ENCODE data around the gene CTLA4. TPM values are rescaled to one million over a fixed set of nuclear protein-coding genes. Genes with fewer than 3 reads are reported as not detected.

The CTLA4 gene
- not detected in 3 replicates for polyA plus RNA-seq
- polyA plus RNA-seq (2011; ENCODE audit: low read depth) = not detected
- not detected in 2 replicates for polyA plus RNA-seq (2011; cell fraction: cytosol; rRNA removed)
- polyA plus RNA-seq (2011; cell fraction: nucleus; rRNA removed) = not detected in 2 replicates
- not detected in 2 replicates for polyA plus RNA-seq (2012; ENCODE audit: low replicate concordance)
- polyA minus RNA-seq = not detected in 3 replicates
- polyA minus RNA-seq (2011; cell fraction: cytosol; rRNA and poly(A)+ RNA removed) = not detected
- polyA minus RNA-seq (2011; cell fraction: nucleus; rRNA and poly(A)+ RNA removed) = not detected in 2 replicates

GRCh38 chr2:203867561-203868200 is at the start of gene CTLA4:
CTLA4 (plus strand) TSS chr2:203867771; CDS start chr2:203867943, 172 bp downstream.
- Histone ChIP-seq H3K4me3 (ENCODE audit: control insufficient read depth in 2 of 3, extremely low read depth in 1 of 3, insufficient read depth in 2 of 3, low read depth in 1 of 3, low read length in 3 of 3) (no peak within 1 kb of the TSS), H3K36me3 (ENCODE audit: control insufficient read depth in 2 of 2, extremely low read depth in 1 of 2, insufficient read depth in 2 of 2, low read length in 2 of 2) (no peaks in the 10 kb centered on the region), H3K27me3 (ENCODE audit: control insufficient read depth, extremely low read depth, insufficient read depth, low read length) (no peaks in the 10 kb centered on the region), H3K4me2 (ENCODE audit: control insufficient read depth, extremely low read depth, insufficient read depth, low read depth, low read length) (no peak within 1 kb of the TSS), H3K4me1 (ENCODE audit: control insufficient read depth, extremely low read depth, insufficient read depth, low read length) (no peaks in the 10 kb centered on the region), H3K79me2 (ENCODE audit: control insufficient read depth, insufficient read depth, low read length) (no peaks in the 10 kb centered on the region), H3K27ac (ENCODE audit: control insufficient read depth, insufficient read depth, low read length) (no peak within 1 kb of the TSS), H3K9me3 (ENCODE audit: control insufficient read depth, low read depth, low read length) (no peaks in the 10 kb centered on the region), H3K9ac (ENCODE audit: control insufficient read depth, extremely low read depth, insufficient read depth, low read length) (no peak within 1 kb of the TSS), H3K9me1 (ENCODE audit: control insufficient read depth, extremely low read depth, insufficient read depth, low read length) (no peaks in the 10 kb centered on the region), H4K20me1 (ENCODE audit: control insufficient read depth, extremely low read depth, insufficient read depth, low read length) (no peaks in the 10 kb centered on the region), H2AFZ (ENCODE audit: control insufficient read depth, low read length) (no peak within 1 kb of the TSS)
- no peak for DNase-seq (ENCODE audit: low read depth, low spot score)
- FAIRE-seq = no peak
- dilution Hi-C loops (cut with MboI; ENCODE audit: extremely low pct_ligation_motif_present, low sequenced_read_pairs) = no loop called here
- TF ChIP-seq EZH2 (IDR thresholded peaks at IDR 0.05; ENCODE audit: low read length) (no peak), CTCF (optimal IDR thresholded peaks at IDR 0.05 in 1 of 3, IDR thresholded peaks at IDR 0.05 in 1 of 3, conservative IDR thresholded peaks at IDR 0.05 in 1 of 3; ENCODE audit: extremely low read depth in 1 of 3, insufficient read depth in 2 of 3, low read length in 3 of 3) (no peak)

- no peak overlapping the region for H3K4me2 ChIP-seq (ENCODE audit: control insufficient read depth, extremely low read depth, insufficient read depth, low read depth, low read length)
- H3K27me3 ChIP-seq (ENCODE audit: control insufficient read depth, extremely low read depth, insufficient read depth, low read length) = peaks cover 6% of the 10 kb centered on the region
- no peak overlapping the region for H3K4me3 ChIP-seq (ENCODE audit: control insufficient read depth in 2 of 3, extremely low read depth in 1 of 3, insufficient read depth in 2 of 3, low read depth in 1 of 3, low read length in 3 of 3)
- H4K20me1 ChIP-seq (ENCODE audit: control insufficient read depth, extremely low read depth, insufficient read depth, low read length) = no peaks in the 10 kb centered on the region
- H3K27ac ChIP-seq (ENCODE audit: control insufficient read depth, insufficient read depth, low read length) = no peak overlapping the region
- H3K9ac ChIP-seq (ENCODE audit: control insufficient read depth, extremely low read depth, insufficient read depth, low read length) = no peak overlapping the region
- DNase-seq (ENCODE audit: low read depth, low spot score) (no peak), FAIRE-seq (no peak)
- no peak overlapping the region for H2AFZ ChIP-seq (ENCODE audit: control insufficient read depth, low read length)
- no peaks in the 10 kb centered on the region for H3K36me3 ChIP-seq (ENCODE audit: control insufficient read depth in 2 of 2, extremely low read depth in 1 of 2, insufficient read depth in 2 of 2, low read length in 2 of 2)
- no peaks in the 10 kb centered on the region for H3K9me1 ChIP-seq (ENCODE audit: control insufficient read depth, extremely low read depth, insufficient read depth, low read length)
- H3K9me3 ChIP-seq (ENCODE audit: control insufficient read depth, low read depth, low read length) = no peaks in the 10 kb centered on the region
- H3K4me1 ChIP-seq (ENCODE audit: control insufficient read depth, extremely low read depth, insufficient read depth, low read length) = no peaks in the 10 kb centered on the region
- dilution Hi-C loops (cut with MboI; ENCODE audit: extremely low pct_ligation_motif_present, low sequenced_read_pairs) = no loop called here
- no peaks in the 10 kb centered on the region for H3K79me2 ChIP-seq (ENCODE audit: control insufficient read depth, insufficient read depth, low read length)
- TF ChIP-seq EZH2 (IDR thresholded peaks at IDR 0.05; ENCODE audit: low read length) = no peak
- TF ChIP-seq CTCF (optimal IDR thresholded peaks at IDR 0.05 in 1 of 3, IDR thresholded peaks at IDR 0.05 in 1 of 3, conservative IDR thresholded peaks at IDR 0.05 in 1 of 3; ENCODE audit: extremely low read depth in 1 of 3, insufficient read depth in 2 of 3, low read length in 3 of 3) = no peak
Observed at GRCh38 chr2:203818656-203819055, 48.9 kb upstream of the CTLA4 start.

Data from keratinocyte (primary cell).